Breast epithelium (tissue), 3 donors: Measurements from ENCODE around the gene KRTAP9-4.

Experiments used
- POLR2A ChIP-seq: fragments of 450-650 bp; IDR thresholded peaks from one replicate; pipeline ENCODE4 v1.6.1; 2016; ENCODE audit warnings: antibody characterized with exemption, mild to moderate bottlenecking, moderate library complexity
- TF ChIP-seq, protein P1 (sequence below), 3 donors: fragments of 450-650 bp; IDR thresholded peaks; one replicate each; pipeline ENCODE4 v1.5.1; 2016 to 2017; ENCODE audit warnings: antibody characterized with exemption in 3 of 3, mild to moderate bottlenecking in 3 of 3, moderate library complexity in 3 of 3

DNA sequence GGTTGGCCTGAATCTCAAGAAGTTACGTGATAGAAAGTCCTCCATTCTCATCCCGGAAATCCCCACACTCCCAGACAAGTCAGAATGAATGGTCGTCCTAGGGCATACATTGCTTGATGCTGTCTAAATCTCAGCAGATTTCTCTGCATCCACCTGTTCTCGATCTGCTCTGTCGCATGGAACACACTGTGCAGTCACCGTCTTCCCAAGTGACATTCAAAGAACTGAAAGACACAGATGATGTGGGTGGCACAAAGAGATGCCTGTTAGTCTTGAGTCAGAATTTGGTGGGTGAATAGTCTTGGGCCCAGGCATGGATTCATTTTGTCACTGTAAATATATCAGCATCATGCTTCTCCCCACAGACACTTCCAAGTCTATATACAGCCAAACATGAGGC, 17.8 kb upstream of the KRTAP9-4 start:
- TF ChIP-seq, protein P1, sequence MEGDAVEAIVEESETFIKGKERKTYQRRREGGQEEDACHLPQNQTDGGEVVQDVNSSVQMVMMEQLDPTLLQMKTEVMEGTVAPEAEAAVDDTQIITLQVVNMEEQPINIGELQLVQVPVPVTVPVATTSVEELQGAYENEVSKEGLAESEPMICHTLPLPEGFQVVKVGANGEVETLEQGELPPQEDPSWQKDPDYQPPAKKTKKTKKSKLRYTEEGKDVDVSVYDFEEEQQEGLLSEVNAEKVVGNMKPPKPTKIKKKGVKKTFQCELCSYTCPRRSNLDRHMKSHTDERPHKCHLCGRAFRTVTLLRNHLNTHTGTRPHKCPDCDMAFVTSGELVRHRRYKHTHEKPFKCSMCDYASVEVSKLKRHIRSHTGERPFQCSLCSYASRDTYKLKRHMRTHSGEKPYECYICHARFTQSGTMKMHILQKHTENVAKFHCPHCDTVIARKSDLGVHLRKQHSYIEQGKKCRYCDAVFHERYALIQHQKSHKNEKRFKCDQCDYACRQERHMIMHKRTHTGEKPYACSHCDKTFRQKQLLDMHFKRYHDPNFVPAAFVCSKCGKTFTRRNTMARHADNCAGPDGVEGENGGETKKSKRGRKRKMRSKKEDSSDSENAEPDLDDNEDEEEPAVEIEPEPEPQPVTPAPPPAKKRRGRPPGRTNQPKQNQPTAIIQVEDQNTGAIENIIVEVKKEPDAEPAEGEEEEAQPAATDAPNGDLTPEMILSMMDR (IDR thresholded peaks at IDR 0.05) = no peak
- TF ChIP-seq POLR2A = no peak
